CD1c-positive myeloid dendritic cell (primary cell): Measurements from ENCODE around the gene ENTPD1.
"Not testable (repeated sequence)": the region's sequence is repeated elsewhere in the genome, so short reads cannot be mapped to it uniquely, and the experiment has no call there.

Experiments
- DNase-seq: peaks from one replicate; pipeline ENCODE4 v3.0.0-alpha.2; 2016; ENCODE audit errors: extremely low spot score

The ENTPD1 gene

DNA sequence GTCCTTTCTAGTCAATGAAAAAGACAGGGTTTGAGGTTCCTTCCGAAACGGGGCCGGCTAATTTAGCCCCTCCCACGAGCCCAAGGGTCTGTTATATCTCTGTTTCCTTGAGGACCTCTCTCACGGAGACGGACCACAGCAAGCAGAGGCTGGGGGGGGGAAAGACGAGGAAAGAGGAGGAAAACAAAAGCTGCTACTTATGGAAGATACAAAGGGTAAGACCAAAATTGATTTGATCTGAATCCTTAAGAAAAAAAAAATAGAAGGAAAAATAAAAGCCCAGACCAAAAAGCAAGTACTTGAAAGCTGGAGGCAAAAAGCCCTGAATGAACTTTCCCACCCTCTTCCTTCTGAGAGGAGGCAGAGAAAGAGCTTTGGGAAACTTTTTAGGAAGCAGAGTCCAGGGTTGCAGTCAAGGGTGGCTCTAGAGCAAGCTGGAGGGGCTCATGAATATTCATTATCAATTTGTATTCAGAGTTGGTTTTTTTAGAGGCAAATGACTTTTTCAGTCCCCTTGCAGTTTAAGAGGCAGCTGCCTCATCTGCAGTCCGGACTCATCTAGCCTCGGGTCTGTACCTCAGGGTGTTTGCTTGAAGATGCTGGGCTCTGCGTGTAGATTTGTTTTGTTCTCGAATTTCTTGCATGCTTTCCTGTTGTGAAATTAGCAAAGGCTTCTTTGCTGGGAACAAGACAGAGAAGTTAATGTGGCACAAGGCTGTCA is at the start of gene ENTPD1:
ENTPD1 (plus strand) TSS at position 123 of the 721 bp plus-strand sequence; CDS start at position 200, 77 bp downstream.
- DNase-seq = peak; percentile 78

GRCh38 chr10:95706573-95706972 is 49.4 kb upstream of the ENTPD1 start:
- no peak for DNase-seq

GRCh38 chr10:95706990-95707389 is 49.0 kb upstream of the ENTPD1 start:
- no peak for DNase-seq

- no peak for DNase-seq
Observed at GRCh38 chr10:95711492-95711891, 44.5 kb upstream of the ENTPD1 start.

DNA sequence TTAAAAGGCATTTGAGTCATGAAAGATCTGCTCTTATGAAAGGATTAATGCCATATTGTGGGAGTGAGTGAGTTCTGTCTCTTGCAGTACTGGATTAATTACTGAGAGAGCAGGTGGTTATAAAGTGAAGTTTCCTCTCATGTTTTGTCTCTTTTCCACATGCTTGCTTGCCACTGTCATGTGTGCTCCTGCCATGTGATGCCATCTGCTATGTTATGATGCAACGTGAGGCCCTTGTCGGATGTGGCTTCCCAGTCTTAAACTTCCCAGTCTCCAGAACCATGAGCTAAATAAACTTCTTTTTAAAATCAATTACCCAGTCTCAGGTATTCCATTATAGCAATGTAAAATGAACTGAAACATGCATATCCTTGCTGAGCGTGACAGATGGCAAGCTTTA is 39.5 kb upstream of the ENTPD1 start:
- no peak for DNase-seq

DNA sequence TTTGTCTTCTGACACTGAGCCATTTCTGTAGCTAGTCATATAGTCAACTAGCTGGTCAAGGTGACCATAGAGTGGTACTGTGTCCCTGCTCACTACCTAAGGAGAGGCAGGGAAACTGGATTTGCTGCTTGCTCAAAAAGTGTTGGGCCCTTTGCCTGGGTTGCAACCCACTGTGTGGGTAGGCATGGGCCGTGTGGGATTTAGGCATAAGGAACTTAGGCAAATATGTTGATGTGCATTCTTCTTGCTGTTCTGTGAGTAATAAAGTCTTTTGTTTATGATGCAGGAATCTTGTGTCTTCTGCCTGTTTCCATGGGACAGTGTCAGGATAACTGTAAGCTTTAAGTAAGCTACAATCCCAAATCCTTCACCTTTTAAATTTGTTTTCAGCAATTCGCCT is 39.1 kb upstream of the ENTPD1 start:
- DNase-seq = no peak

DNA sequence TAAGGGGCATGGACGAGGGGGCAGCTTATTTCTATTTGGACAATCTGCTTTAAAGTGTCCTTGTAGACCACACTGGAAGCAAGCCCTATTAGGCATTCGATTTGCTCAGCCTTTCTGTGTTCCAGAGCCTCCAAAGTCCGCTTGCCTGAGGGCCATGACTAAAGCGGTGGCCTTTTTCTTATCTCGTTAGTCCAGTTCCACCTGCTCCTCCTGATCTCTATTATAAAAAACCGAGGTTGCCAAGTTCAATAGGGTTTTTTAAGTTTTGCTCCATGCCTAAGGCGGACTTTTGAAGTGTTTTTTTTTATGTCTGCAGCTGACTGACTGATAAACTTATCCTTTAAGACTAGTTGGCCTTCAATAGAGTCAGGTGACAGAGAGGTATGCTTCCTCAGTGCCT is 35.2 kb upstream of the ENTPD1 start:
- DNase-seq = not testable (repeated sequence)

GRCh38 chr10:95722496-95722895 is 33.5 kb upstream of the ENTPD1 start:
- not testable (repeated sequence) for DNase-seq

- no peak for DNase-seq
Observed at GRCh38 chr10:95728526-95728925, 27.4 kb upstream of the ENTPD1 start.

DNA sequence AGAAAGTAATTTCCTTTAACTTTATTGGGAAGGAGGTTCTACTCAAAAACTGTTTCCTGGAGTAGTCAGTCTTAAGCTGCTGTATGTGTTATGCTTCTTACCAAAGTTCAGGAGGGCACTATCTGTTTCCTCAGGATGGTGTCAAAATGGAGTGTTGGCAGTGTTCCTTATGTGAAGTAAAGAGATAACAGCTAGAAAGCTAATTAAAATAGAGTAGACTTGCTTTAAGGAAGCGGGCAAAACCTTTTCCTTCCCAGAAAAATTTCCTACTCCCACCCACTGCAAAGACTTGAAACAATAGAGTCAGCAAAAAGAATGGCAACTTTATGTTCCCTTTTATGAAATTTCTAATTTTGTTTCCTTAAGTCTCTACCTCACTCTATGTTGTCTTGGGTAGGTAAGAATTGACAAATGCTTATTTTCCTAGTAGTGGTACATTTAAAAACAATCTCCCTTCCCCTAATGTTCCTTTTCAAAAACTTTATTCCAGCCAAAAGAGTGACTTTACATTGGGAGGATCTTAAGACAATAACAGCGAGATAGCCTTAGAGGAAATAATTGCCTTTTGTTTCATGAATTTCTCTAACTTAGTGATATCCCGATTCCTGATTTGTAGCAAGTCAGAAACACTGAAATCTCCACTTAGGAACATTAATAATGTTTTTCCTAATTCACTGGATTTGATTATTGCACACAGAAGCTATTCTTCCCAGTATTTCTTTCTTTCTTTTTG is 26.5 kb upstream of the ENTPD1 start:
- peak; percentile 62 for DNase-seq

DNA sequence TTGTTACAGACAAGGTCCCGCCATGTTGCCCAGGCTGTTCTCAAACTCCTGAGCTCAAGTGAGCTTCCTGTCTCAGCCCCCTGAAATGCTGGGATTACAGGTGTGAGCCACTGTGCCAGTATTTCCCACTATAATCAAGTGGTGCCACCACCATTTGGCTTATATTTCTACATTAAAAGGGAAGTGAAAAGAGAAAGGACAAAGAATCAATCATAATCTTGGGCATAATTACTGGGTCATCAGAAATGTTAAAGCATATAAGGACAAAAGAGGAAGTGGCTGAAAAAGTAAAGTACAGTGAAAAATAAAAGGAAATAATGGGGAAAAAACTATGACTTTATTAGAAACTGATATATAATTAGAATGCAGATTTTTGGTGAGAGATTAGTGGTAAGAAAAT is 25.7 kb upstream of the ENTPD1 start:
- DNase-seq = peak; percentile 65

GRCh38 chr10:95732907-95733306 is 23.1 kb upstream of the ENTPD1 start:
- DNase-seq = not testable (repeated sequence)

DNA sequence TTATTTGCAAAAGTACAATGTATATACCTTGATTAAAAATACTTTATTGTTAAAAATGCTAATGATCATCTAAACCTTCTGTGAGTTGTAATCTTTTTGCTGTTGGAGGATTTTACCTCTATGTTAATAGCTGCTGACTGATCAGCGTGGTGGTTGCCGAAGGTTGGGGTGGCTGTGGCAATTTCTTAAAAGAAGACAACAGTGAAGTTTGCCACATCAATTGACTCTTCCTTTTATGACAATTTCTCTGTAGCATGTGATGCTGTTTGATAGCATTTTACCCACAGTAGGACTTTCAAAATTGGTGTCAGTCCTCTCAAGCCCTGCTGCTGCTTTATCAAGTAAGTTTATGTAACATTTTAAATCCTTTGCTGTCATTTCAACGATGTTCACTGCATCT is 16.9 kb upstream of the ENTPD1 start:
- no peak for DNase-seq

DNA sequence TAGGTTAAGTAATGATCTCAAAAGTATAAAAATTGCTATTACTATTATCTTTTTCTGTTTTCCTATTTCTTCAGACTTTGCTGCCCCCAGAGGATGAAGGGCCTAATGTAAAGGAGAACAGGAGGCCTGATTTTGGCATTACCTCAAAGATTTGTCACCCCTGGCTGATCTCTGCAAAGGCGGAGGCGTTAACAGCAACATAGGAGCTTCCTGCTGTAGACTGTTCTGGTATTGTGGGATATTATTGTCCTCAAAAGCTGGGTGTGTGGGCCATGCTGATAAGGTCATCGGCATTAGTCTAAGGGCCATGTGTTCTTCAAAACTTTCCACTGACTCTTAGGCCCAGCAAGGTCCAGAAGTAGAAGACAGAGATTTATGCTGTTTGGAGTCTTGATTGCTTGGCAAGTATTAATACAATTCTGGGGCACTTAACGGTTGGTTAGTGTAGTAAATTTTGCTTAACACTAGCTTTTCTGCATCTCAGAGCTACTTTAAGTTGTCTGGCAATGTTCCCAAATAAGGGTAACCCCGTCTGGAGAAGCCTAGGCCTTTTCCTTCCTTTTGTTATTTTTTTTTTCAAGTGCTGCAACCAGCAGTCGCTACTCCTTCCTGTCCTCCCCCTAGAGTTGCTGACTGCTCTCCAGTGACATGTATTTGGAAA is 14.0 kb upstream of the ENTPD1 start:
- peak; percentile 55 for DNase-seq

- no peak for DNase-seq
Observed at GRCh38 chr10:95742485-95742884, 13.5 kb upstream of the ENTPD1 start.

- no peak for DNase-seq
Observed at GRCh38 chr10:95742962-95743535, 12.9 kb upstream of the ENTPD1 start.

DNA sequence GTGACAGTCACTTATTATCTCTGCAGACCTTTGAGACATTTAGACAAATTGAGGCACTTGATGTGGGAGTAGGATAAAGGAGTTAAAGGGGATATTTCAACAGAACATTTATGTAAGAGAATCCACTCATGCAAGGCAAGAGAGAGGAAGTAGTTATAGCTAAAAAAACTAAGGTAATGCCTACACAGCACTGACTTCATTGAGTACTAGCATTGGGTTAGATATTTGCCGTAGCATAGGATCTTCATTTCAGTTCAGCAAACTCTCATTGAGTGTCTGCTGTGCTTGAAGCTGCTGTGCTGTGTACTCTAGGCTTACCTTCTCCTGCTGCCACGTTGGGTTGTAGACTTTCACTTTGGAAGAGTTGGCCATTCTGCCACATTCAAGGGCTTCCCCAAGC is 10.5 kb upstream of the ENTPD1 start:
- peak; percentile 12 for DNase-seq

- no peak for DNase-seq
Observed at GRCh38 chr10:95748349-95748748, 7.6 kb upstream of the ENTPD1 start.

GRCh38 chr10:95755511-95756004 is 405 bp upstream of the ENTPD1 start:
- DNase-seq = peak; percentile 71

DNA sequence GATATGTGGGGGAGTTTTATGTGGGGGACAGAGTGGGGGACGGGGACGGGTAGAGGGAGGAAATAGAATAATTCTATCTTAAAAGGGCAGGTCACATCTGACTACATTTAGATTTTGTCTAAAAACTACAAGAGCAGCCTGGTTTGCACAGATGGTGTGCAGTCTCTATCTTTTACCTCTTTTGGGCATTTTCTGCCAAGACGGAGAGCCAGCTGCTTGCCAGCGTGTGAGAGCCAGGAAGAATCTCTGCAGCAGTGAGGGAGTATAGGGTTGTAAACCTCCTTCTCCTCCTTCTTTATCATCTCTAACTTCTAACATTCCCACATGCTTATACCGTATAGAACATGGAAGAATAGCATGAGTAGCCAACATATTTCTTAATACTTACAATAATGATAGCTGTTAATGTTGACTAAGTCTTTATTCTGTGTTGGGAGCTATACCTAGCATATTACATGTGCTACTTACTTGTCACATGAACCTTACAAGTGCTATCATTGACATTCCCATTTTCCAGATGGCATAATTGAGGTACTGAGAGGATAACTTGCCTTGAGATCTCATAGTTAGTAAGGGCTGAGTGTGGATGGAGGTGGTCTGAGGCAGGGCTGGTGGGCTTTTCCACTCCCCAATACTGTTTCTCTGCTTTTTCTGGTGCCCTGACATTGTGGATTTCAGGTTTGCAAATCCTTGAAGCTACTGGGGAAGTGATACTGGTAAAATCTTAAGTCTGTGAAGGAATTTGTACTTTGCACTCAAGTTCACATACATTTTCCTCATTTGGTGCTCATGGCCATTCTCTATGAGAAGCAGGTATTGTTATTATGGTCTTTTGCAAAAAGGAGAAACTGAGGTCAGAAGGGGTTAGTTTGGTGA is 1.1 kb downstream of the ENTPD1 start:
- peak; percentile 59 for DNase-seq

GRCh38 chr10:95758351-95759025 is 2.5 kb downstream of the ENTPD1 start:
- peak; percentile 35 for DNase-seq
